Endothelial cell of umbilical vein (primary cell): ENCODE measurements around the gene ARHGEF10L. TPM values are rescaled to one million over a fixed set of nuclear protein-coding genes. Genes with fewer than 3 reads are reported as not detected.

Source experiments
- BruUV-seq: library from RNA; stranded (reverse); fragments of 400-500 nt; replicated peaks from 2 replicates; lab custom pipeline; 2021; lab: Mats Ljungman, UMichigan
- CTCF ChIA-PET: fragments of 300-600, 350-600 bp; sonication (Branson Sonifier 250); formaldehyde crosslinking; loops from one replicate; lab custom pipeline; 2021; ENCODE audit warnings: antibody characterized with exemption, inconsistent platforms; lab: Charles Lee
- POLR2A ChIA-PET: fragments of 300-600, 350-600 bp; sonication (Branson Sonifier 250); formaldehyde crosslinking; loops from one replicate; lab custom pipeline; 2021; ENCODE audit warnings: antibody characterized with exemption, inconsistent platforms; lab: Charles Lee
- DNase-seq: peaks from one replicate; pipeline ENCODE4 v3.0.0-alpha.2; 2011; ENCODE audit warnings: low read depth, low spot score
- FAIRE-seq: peaks from 2 replicates; lab custom pipeline; 2011; peaks lifted over from hg19 to GRCh38; lab: Jason Lieb, UNC
- H2AFZ ChIP-seq: 2 replicates; pipeline ENCODE4 v1.6.0; 2012; ENCODE audit warnings: low read depth, low read length, control low read depth, inconsistent platforms
- H3K27ac ChIP-seq: 2 replicates; pipeline ENCODE4 v1.5.1; 2011; ENCODE audit warnings: low read depth, mild to moderate bottlenecking, control low read depth, low read length, moderate library complexity; ENCODE audit not compliant: insufficient read depth
- H3K27me3 ChIP-seq, 2 experiments: 2 replicates each; pipeline versions ENCODE4 v1.6.0 to v1.6.1; 2011; ENCODE audit warnings: low read length in 2 of 2, mixed read lengths in 1 of 2; ENCODE audit not compliant: control insufficient read depth in 2 of 2, insufficient read depth in 2 of 2
- H3K36me3 ChIP-seq, 2 experiments: 2 replicates in 1 of 2; 3 replicates in 1 of 2; pipeline ENCODE4 v1.5.1; 2011; ENCODE audit warnings: low read length in 2 of 2, mild to moderate bottlenecking in 1 of 2, moderate library complexity in 1 of 2; ENCODE audit not compliant: control insufficient read depth in 2 of 2, insufficient read depth in 2 of 2; ENCODE audit errors: extremely low read depth in 1 of 2
- H3K4me1 ChIP-seq: 3 replicates; pipeline ENCODE4 v1.5.1; 2011; ENCODE audit warnings: mild to moderate bottlenecking, low read length; ENCODE audit not compliant: control insufficient read depth, insufficient read depth; ENCODE audit errors: extremely low read depth
- H3K4me2 ChIP-seq: 2 replicates; pipeline ENCODE4 v1.6.1; 2011; ENCODE audit warnings: low read length, control low read depth, mixed read lengths; ENCODE audit not compliant: insufficient read depth
- H3K4me3 ChIP-seq, 3 experiments: fragments of 200-600 bp in 1 of 3; sonication (generic), shearing (Covaris generic) in 1 of 3; replicated peaks in 1 of 3; 2 replicates each; pipeline ENCODE4 v1.5.1; 2011 to 2016; ENCODE audit warnings: control low read depth in 3 of 3, low read length in 3 of 3, mild to moderate bottlenecking in 2 of 3, inconsistent platforms in 1 of 3, low read depth in 1 of 3, moderate library complexity in 1 of 3; ENCODE audit not compliant: insufficient read depth in 1 of 3
- H3K79me2 ChIP-seq: 2 replicates; pipeline ENCODE4 v1.6.0; 2012; ENCODE audit warnings: low read length, inconsistent platforms; ENCODE audit not compliant: control insufficient read depth, insufficient read depth
- H3K9ac ChIP-seq: replicated peaks from 2 replicates; pipeline ENCODE3; 2011; ENCODE audit warnings: low read length, control low read depth; ENCODE audit not compliant: insufficient read depth; ENCODE audit errors: extremely low read depth
- H3K9me1 ChIP-seq: replicated peaks from 3 replicates; pipeline ENCODE4 v1.6.0; 2011; ENCODE audit warnings: mild to moderate bottlenecking, low read length; ENCODE audit not compliant: control insufficient read depth, insufficient read depth; ENCODE audit errors: extremely low read depth
- H3K9me3 ChIP-seq: replicated peaks from 2 replicates; pipeline ENCODE4 v1.5.1; 2012; ENCODE audit warnings: low read length, inconsistent platforms; ENCODE audit not compliant: control insufficient read depth, insufficient read depth
- H4K20me1 ChIP-seq: replicated peaks from 2 replicates; pipeline ENCODE3; 2011; ENCODE audit warnings: mild to moderate bottlenecking, low read length; ENCODE audit not compliant: control insufficient read depth, insufficient read depth; ENCODE audit errors: extremely low read depth
- CTCF ChIP-seq, 2 donors: IDR thresholded peaks; 1 replicate in 1 of 2; 2 replicates in 1 of 2; pipeline ENCODE4 v1.5.1; 2011; ENCODE audit warnings: low read length in 2 of 2, mild to moderate bottlenecking in 2 of 2, moderate library complexity in 2 of 2, control low read depth in 1 of 2, inconsistent platforms in 1 of 2, low read depth in 1 of 2; ENCODE audit not compliant: insufficient read depth in 1 of 2; ENCODE audit errors: extremely low read depth in 1 of 2
- EZH2 ChIP-seq: IDR thresholded peaks from 2 replicates; pipeline ENCODE4 v1.6.1; 2012; ENCODE audit warnings: borderline replicate concordance, low read depth, mild to moderate bottlenecking, moderate library complexity, low read length, inconsistent platforms; ENCODE audit not compliant: severe bottlenecking
- FOS ChIP-seq: IDR thresholded peaks from 2 replicates; pipeline ENCODE4 v1.6.1; 2011; ENCODE audit warnings: mild to moderate bottlenecking, low read length, moderate library complexity, borderline replicate concordance; ENCODE audit not compliant: insufficient read depth
- GATA2 ChIP-seq: IDR thresholded peaks from 2 replicates; pipeline ENCODE4 v1.7.0; 2011; ENCODE audit warnings: low read depth, mild to moderate bottlenecking, moderate library complexity, mixed read lengths, low read length; ENCODE audit not compliant: insufficient read length, insufficient read depth
- JUN ChIP-seq: IDR thresholded peaks from 2 replicates; pipeline ENCODE4 v1.6.1; 2011; ENCODE audit warnings: borderline replicate concordance, low read depth; ENCODE audit not compliant: insufficient read length, insufficient read depth
- MAX ChIP-seq: IDR thresholded peaks from 2 replicates; pipeline ENCODE4 v1.6.1; 2011; ENCODE audit not compliant: insufficient read depth, insufficient read length
- MYC ChIP-seq: IDR thresholded peaks from one replicate; pipeline ENCODE4 v1.6.1; 2011; ENCODE audit warnings: mild to moderate bottlenecking, low read depth, low read length
- POLR2A ChIP-seq: IDR thresholded peaks from 2 replicates; pipeline ENCODE4 v1.6.1; 2012; ENCODE audit warnings: low read depth, mild to moderate bottlenecking, control low read depth, low read length
- POLR2AphosphoS5 ChIP-seq: IDR thresholded peaks from 2 replicates; pipeline ENCODE4 v1.6.1; 2012; ENCODE audit warnings: low read depth, mild to moderate bottlenecking, control low read depth, low read length, moderate library complexity; ENCODE audit not compliant: insufficient read depth
- dilution Hi-C: fragments of 300-500 bp; cut with MboI; formaldehyde crosslinking; loops from one replicate; pipeline ENCODE4 v1.15.0; 2019; ENCODE audit warnings: low sequenced_read_pairs; ENCODE audit not compliant: extremely low pct_ligation_motif_present
- intact Hi-C: fragments of 100-400 bp; cut with micrococcal nuclease; formaldehyde crosslinking; loops from one replicate; pipeline ENCODE4 v1.10.0; 2022
- polyA plus RNA-seq, 4 experiments: library from polyadenylated mRNA; depleted of rRNA in 3 of 4; stranded (reverse) in 3 of 4; unstranded in 1 of 4; fragments of >200 nt; gene quantifications; 2 replicates each; pipeline versions ENCODE4 v1.2.1 to v1.2.3, GENCODE V29; 2011 to 2012; ENCODE audit warnings: missing spikeins in 1 of 4
- total RNA-seq: library from RNA; stranded (reverse); gene quantifications from 2 replicates; pipeline ENCODE4 v1.2.3, GENCODE V29; 2021

Gene ARHGEF10L
- total and polyA plus RNA-seq, 2 donors (not counting 3 experiments of a cell fraction or from before 2014, with no cell fraction given) = 1.9 to 5.2 TPM

DNA sequence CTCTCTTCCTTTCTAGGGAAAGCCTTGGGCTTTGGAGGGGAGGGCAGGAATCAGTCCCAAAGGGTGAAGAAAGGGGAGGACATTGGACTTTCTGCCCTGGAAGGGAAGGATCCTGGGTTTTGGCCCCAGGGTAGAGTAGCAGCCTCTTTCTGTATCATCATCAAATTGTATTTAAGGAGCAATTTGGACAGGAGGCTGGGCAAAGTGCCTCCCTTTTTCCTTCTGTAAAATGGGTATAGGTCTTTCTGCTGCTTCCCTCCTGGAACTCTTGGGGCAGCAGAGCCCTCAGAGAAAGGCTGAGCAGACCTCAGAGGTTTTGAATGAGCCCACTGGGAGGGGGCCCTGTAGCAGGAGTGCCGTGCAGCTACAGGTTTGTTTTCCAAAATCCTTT is 38.4 kb downstream of the ARHGEF10L start:
- Histone ChIP-seq H3K4me3 (no peak overlapping the region), H3K4me2 (no peak overlapping the region), H3K79me2 (no peaks in the 10 kb centered on the region), H3K9me3 (no peaks in the 10 kb centered on the region), H3K36me3 (no peaks in the 10 kb centered on the region), H3K4me1 (no peaks in the 10 kb centered on the region), H3K27ac (no peak overlapping the region), H2AFZ (no peak overlapping the region), H3K27me3 (no peaks in the 10 kb centered on the region), H4K20me1 (no peaks in the 10 kb centered on the region), H3K9me1 (no peaks in the 10 kb centered on the region), H3K9ac (no peak overlapping the region)
- intact Hi-C loops = no loop called here
- ChIA-PET CTCF (no interaction called here), POLR2A (no interaction called here)
- BruUV-seq = no TSS peak
- dilution Hi-C loops = no loop called here
- DNase-seq (no peak), FAIRE-seq (no peak)
- no peak for TF ChIP-seq MYC
- no peak for TF ChIP-seq POLR2AphosphoS5
- TF ChIP-seq JUN = no peak
- TF ChIP-seq MAX = no peak
- TF ChIP-seq POLR2A = no peak
- no peak for TF ChIP-seq GATA2
- no peak for TF ChIP-seq EZH2
- no peak for TF ChIP-seq CTCF (IDR thresholded peaks at IDR 0.05; ENCODE audit: extremely low read depth in 1 of 2, insufficient read depth in 1 of 2, low read depth in 1 of 2, low read length in 2 of 2)
- TF ChIP-seq FOS = no peak
